Measurements from ENCODE around the gene GSG1L2. TPM values are rescaled to one million over a fixed set of nuclear protein-coding genes. Genes with fewer than 3 reads are reported as not detected.

The GSG1L2 gene
- polyA plus RNA-seq, 3 donors: not detected

- no peaks in the 10 kb centered on the region for H3K4me1 Mint-ChIP-seq
Measured at GRCh38 chr17:9790316-9790715, 31.6 kb downstream of the GSG1L2 start.

GRCh38 chr17:9788601-9789000, 33.3 kb downstream of the GSG1L2 start:
- H3K9ac ChIP-seq (ENCODE audit: insufficient read depth, low read length, poor library complexity, severe bottlenecking): no peak overlapping the region
- no peak overlapping the region for H3K27ac ChIP-seq (ENCODE audit: low read depth in 1 of 2, low read length in 2 of 2)
- no peak overlapping the region for H2AFZ ChIP-seq (ENCODE audit: insufficient read depth, low read depth, low read length, poor library complexity, severe bottlenecking)
- no peaks in the 10 kb centered on the region for H3K4me1 ChIP-seq (ENCODE audit: control insufficient read depth in 1 of 2, insufficient read depth in 2 of 2, low read length in 2 of 2)
- no peaks in the 10 kb centered on the region for H3K9me3 Mint-ChIP-seq
- no peaks in the 10 kb centered on the region for H3K36me3 ChIP-seq (replicated peaks in 1 of 2; ENCODE audit: control insufficient read depth in 1 of 2, insufficient read depth in 2 of 2, low read length in 2 of 2)
- H3K27ac Mint-ChIP-seq: no peak overlapping the region
- no peak overlapping the region for H3K4me2 ChIP-seq (replicated peaks; ENCODE audit: extremely low read depth, low read length, poor library complexity, severe bottlenecking)
- no peaks in the 10 kb centered on the region for H3K4me1 Mint-ChIP-seq
- H3K4me3 ChIP-seq (replicated peaks in 1 of 3; ENCODE audit: low read depth in 2 of 3, low read length in 3 of 3): no peak overlapping the region
- H3K9me3 ChIP-seq (replicated peaks in 1 of 2; ENCODE audit: control insufficient read depth in 1 of 2, insufficient read depth in 1 of 2, low read length in 2 of 2): no peaks in the 10 kb centered on the region
- intact Hi-C loops (cut with micrococcal nuclease): no loop called here
- no peaks in the 10 kb centered on the region for H3K27me3 ChIP-seq (ENCODE audit: control insufficient read depth in 2 of 2, insufficient read depth in 2 of 2, low read length in 2 of 2)
- no peaks in the 10 kb centered on the region for H3K36me3 Mint-ChIP-seq
- TF ChIP-seq, protein P1, sequence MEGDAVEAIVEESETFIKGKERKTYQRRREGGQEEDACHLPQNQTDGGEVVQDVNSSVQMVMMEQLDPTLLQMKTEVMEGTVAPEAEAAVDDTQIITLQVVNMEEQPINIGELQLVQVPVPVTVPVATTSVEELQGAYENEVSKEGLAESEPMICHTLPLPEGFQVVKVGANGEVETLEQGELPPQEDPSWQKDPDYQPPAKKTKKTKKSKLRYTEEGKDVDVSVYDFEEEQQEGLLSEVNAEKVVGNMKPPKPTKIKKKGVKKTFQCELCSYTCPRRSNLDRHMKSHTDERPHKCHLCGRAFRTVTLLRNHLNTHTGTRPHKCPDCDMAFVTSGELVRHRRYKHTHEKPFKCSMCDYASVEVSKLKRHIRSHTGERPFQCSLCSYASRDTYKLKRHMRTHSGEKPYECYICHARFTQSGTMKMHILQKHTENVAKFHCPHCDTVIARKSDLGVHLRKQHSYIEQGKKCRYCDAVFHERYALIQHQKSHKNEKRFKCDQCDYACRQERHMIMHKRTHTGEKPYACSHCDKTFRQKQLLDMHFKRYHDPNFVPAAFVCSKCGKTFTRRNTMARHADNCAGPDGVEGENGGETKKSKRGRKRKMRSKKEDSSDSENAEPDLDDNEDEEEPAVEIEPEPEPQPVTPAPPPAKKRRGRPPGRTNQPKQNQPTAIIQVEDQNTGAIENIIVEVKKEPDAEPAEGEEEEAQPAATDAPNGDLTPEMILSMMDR (IDR thresholded peaks at IDR 0.05): no peak
- H4K20me1 ChIP-seq (ENCODE audit: insufficient read depth, low read length): no peaks in the 10 kb centered on the region
- 93% methylated on average over 5 of the region's 8 CpGs for WGBS (ENCODE audit: insufficient coverage)
- no peak overlapping the region for H3K4me3 Mint-ChIP-seq
- no peaks in the 10 kb centered on the region for H3K79me2 ChIP-seq (ENCODE audit: insufficient read depth, low read length)
- DNase-seq: no peak
- H3K27me3 Mint-ChIP-seq (ENCODE audit: low read depth in 3 of 3): peaks cover 3 to 8% (median 6%) of the 10 kb centered on the region in 3 donors

More at GRCh38 chr17:9790316-9790715, 31.6 kb downstream of the GSG1L2 start:
- Histone ChIP-seq H2AFZ (ENCODE audit: insufficient read depth, low read depth, low read length, poor library complexity, severe bottlenecking) (no peak overlapping the region), H3K27ac (ENCODE audit: low read depth in 1 of 2, low read length in 2 of 2) (no peak overlapping the region), H3K4me1 (ENCODE audit: control insufficient read depth in 1 of 2, insufficient read depth in 2 of 2, low read length in 2 of 2) (no peaks in the 10 kb centered on the region), H3K36me3 (replicated peaks in 1 of 2; ENCODE audit: control insufficient read depth in 1 of 2, insufficient read depth in 2 of 2, low read length in 2 of 2) (no peaks in the 10 kb centered on the region), H3K9me3 (replicated peaks in 1 of 2; ENCODE audit: control insufficient read depth in 1 of 2, insufficient read depth in 1 of 2, low read length in 2 of 2) (no peaks in the 10 kb centered on the region), H3K4me3 (replicated peaks in 1 of 3; ENCODE audit: low read depth in 2 of 3, low read length in 3 of 3) (no peak overlapping the region), H3K9ac (ENCODE audit: insufficient read depth, low read length, poor library complexity, severe bottlenecking) (no peak overlapping the region), H3K27me3 (ENCODE audit: control insufficient read depth in 2 of 2, insufficient read depth in 2 of 2, low read length in 2 of 2) (no peaks in the 10 kb centered on the region), H3K4me2 (replicated peaks; ENCODE audit: extremely low read depth, low read length, poor library complexity, severe bottlenecking) (no peak overlapping the region), H4K20me1 (ENCODE audit: insufficient read depth, low read length) (no peaks in the 10 kb centered on the region), H3K79me2 (ENCODE audit: insufficient read depth, low read length) (no peaks in the 10 kb centered on the region)
- TF ChIP-seq, protein P1 (IDR thresholded peaks at IDR 0.05): no peak
- Mint-ChIP-seq H3K36me3 (no peaks in the 10 kb centered on the region), H3K27ac (no peak overlapping the region), H3K27me3 (ENCODE audit: low read depth in 3 of 3) (peaks cover 3 to 8% (median 5%) of the 10 kb centered on the region in 3 donors), H3K4me3 (no peak overlapping the region), H3K9me3 (no peaks in the 10 kb centered on the region)
- intact Hi-C loops (cut with micrococcal nuclease): no loop called here
- WGBS (ENCODE audit: insufficient coverage): 88% methylated on average over 1 of the region's 4 CpGs
- DNase-seq: no peak
